Natural killer cell (primary cell): ENCODE measurements around the gene MGAT3. TPM values are rescaled to one million over a fixed set of nuclear protein-coding genes. Genes with fewer than 3 reads are reported as not detected.

Experiments used
- ATAC-seq, 3 donors: fragments of 150-1000 bp in 2 of 3; fragments of 200-7000 bp in 1 of 3; cut with Tn5 transposase; 1 replicate in 1 of 3; 2 replicates in 2 of 3; pipeline ENCODE4 v1.10.0; 2021; ENCODE audit warnings: mild to moderate bottlenecking in 2 of 3, moderate library complexity in 2 of 3
- DNase-seq, 2 donors: peaks; one replicate each; pipeline versions ENCODE4 v3.0.0 to v3.0.0-alpha.2; 2013 to 2021; ENCODE audit warnings: mixed read lengths in 1 of 2
- H3K27ac ChIP-seq: one replicate; pipeline ENCODE4 v1.5.1; 2013; ENCODE audit warnings: mild to moderate bottlenecking, low read length
- H3K27me3 ChIP-seq: one replicate; pipeline ENCODE4 v1.6.1; 2013; ENCODE audit warnings: low read length; ENCODE audit not compliant: control insufficient read depth, insufficient read depth
- H3K36me3 ChIP-seq: one replicate; pipeline ENCODE4 v1.6.1; 2013; ENCODE audit warnings: low read length; ENCODE audit not compliant: control insufficient read depth, insufficient read depth
- H3K4me1 ChIP-seq: one replicate; pipeline ENCODE4 v1.6.1; 2013; ENCODE audit warnings: low read length; ENCODE audit not compliant: control insufficient read depth, insufficient read depth
- H3K4me3 ChIP-seq: one replicate; pipeline ENCODE4 v1.5.1; 2013; ENCODE audit warnings: low read length
- H3K9me3 ChIP-seq: one replicate; pipeline ENCODE4 v1.6.1; 2013; ENCODE audit warnings: low read length; ENCODE audit not compliant: control insufficient read depth, insufficient read depth
- H3K27ac Mint-ChIP-seq, 2 donors: one replicate each; pipeline ENCODE4 v1.8.0; 2022; ENCODE audit warnings: mild to moderate bottlenecking in 2 of 2, mixed read lengths in 2 of 2, moderate library complexity in 1 of 2
- H3K27me3 Mint-ChIP-seq, 2 donors: one replicate each; pipeline ENCODE4 v1.8.0; 2022; ENCODE audit warnings: low read depth in 2 of 2, mixed read lengths in 2 of 2
- H3K36me3 Mint-ChIP-seq: one replicate; pipeline ENCODE4 v1.8.0; 2022; ENCODE audit warnings: mixed read lengths
- H3K4me1 Mint-ChIP-seq, 2 donors: one replicate each; pipeline ENCODE4 v1.8.0; 2022; ENCODE audit warnings: mixed read lengths in 2 of 2
- H3K4me3 Mint-ChIP-seq: one replicate; pipeline ENCODE4 v1.8.0; 2022; ENCODE audit warnings: mild to moderate bottlenecking, moderate library complexity, mixed read lengths
- H3K9me3 Mint-ChIP-seq, 2 donors: one replicate each; pipeline ENCODE4 v1.8.0; 2022; ENCODE audit warnings: mixed read lengths in 2 of 2
- CTCF ChIP-seq: fragments of 200-600 bp; IDR thresholded peaks from one replicate; pipeline ENCODE4 v1.8.0; 2022; ENCODE audit warnings: antibody characterized with exemption
- WGBS: methylation state at CpG from one replicate; pipeline ENCODE4 v1.1.7; 2013; ENCODE audit warnings: missing lambda C conversion rate; ENCODE audit not compliant: insufficient coverage; 5-methylcytosine and 5-hydroxymethylcytosine counted together
- intact Hi-C: fragments of 100-400 bp; cut with micrococcal nuclease; formaldehyde crosslinking; loops from one replicate; pipeline ENCODE4 v1.14.2; 2022
- total RNA-seq, 4 donors: library from RNA; stranded (reverse); fragments of 120-200 nt in 1 of 4; gene quantifications; one replicate each; pipeline versions ENCODE4 v1.2.3 to v1.2.4, GENCODE V29; 2013 to 2022

The MGAT3 gene
- total RNA-seq, 3 donors from 2014 or later (not counting 1 experiment from before 2014, with no cell fraction given), result 0.09 to 13.7 (median 0.11) TPM

DNA sequence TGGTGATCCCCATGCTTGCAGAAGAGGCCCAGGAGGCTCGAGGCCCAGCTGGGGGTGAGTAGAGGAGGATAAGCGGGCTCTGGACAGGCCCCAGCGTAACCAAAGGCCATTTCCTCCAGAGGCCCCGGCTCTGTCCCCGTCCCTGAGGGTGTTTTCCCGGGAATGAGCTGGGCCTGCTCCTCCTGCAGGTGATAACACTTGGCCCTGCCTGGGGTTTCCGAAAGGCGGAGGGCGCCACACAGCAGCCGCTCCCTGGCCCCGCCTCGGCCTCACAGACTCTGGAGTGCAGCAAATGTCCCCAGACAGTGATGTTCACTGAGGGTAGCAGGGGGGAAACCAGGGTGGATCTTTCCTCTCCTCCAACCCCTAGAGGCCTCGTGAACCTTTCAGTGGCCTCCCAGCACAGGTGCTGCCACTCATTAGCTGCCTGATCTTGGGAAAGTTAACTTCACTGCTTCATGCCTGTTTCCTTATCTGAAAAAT lies 10.5 kb upstream of the MGAT3 start:
- Mint-ChIP-seq H3K27me3 (peaks cover 0 to 9% of the 10 kb centered on the region in 2 donors), H3K4me1 (peaks cover 10% of the 10 kb centered on the region in 2 donors), H3K36me3 (no peaks in the 10 kb centered on the region), H3K4me3 (no peak overlapping the region), H3K9me3 (no peaks in the 10 kb centered on the region), H3K27ac (peak overlapping the region; percentile 1 to 68)
- intact Hi-C loops, result no loop called here
- Histone ChIP-seq H3K27me3 (no peaks in the 10 kb centered on the region), H3K27ac (peak overlapping the region; percentile 59), H3K9me3 (no peaks in the 10 kb centered on the region), H3K36me3 (no peaks in the 10 kb centered on the region), H3K4me3 (no peak overlapping the region), H3K4me1 (peaks cover 53% of the 10 kb centered on the region)
- WGBS, result 72% methylated on average over 13 of the region's 13 CpGs
- DNase-seq, result peak in 1 of 2 donors; percentile 23
- ATAC-seq, result no peak
- TF ChIP-seq CTCF, result no peak

- H3K4me3 Mint-ChIP-seq, result no peak overlapping the region
- no peak for TF ChIP-seq CTCF
- H3K4me3 ChIP-seq, result no peak overlapping the region
- ATAC-seq (no peak), DNase-seq (no peak)
- peaks cover 0 to 9% of the 10 kb centered on the region in 2 donors for H3K27me3 Mint-ChIP-seq
- no peak overlapping the region for H3K27ac ChIP-seq
- no peaks in the 10 kb centered on the region for H3K9me3 ChIP-seq
- no peaks in the 10 kb centered on the region for H3K9me3 Mint-ChIP-seq
- no peaks in the 10 kb centered on the region for H3K36me3 Mint-ChIP-seq
- H3K27me3 ChIP-seq, result no peaks in the 10 kb centered on the region
- intact Hi-C loops, result no loop called here
- WGBS, result 72% methylated on average over 19 of the region's 19 CpGs
- H3K36me3 ChIP-seq, result no peaks in the 10 kb centered on the region
- H3K4me1 Mint-ChIP-seq, result peaks cover 15 to 18% of the 10 kb centered on the region in 2 donors
- H3K27ac Mint-ChIP-seq, result no peak overlapping the region
- peaks cover 53% of the 10 kb centered on the region for H3K4me1 ChIP-seq
These were observed 8.4 kb upstream of the MGAT3 start for GRCh38 chr22:39448205-39449054.

GRCh38 chr22:39449708-39450107 lies 7.1 kb upstream of the MGAT3 start:
- ATAC-seq, result no peak
- Histone ChIP-seq H3K27ac (no peak overlapping the region), H3K27me3 (no peaks in the 10 kb centered on the region), H3K4me1 (peaks cover 53% of the 10 kb centered on the region), H3K4me3 (no peak overlapping the region), H3K9me3 (no peaks in the 10 kb centered on the region), H3K36me3 (no peaks in the 10 kb centered on the region)
- Mint-ChIP-seq H3K27ac (no peak overlapping the region), H3K36me3 (no peaks in the 10 kb centered on the region), H3K27me3 (peaks cover 7 to 17% of the 10 kb centered on the region in 2 donors), H3K4me1 (peaks cover 15 to 18% of the 10 kb centered on the region in 2 donors), H3K4me3 (no peak overlapping the region), H3K9me3 (no peaks in the 10 kb centered on the region)
- 67% methylated on average over 6 of the region's 6 CpGs for WGBS
- DNase-seq, result no peak
- no peak for TF ChIP-seq CTCF
- intact Hi-C loops, result no loop called here
